OCI-LY3 (cell line): ENCODE results near the gene CTNNBIP1.

ENCODE experiments used
- CTCF ChIP-seq: fragments of 200-600, 300-600 bp; sonication (generic); IDR thresholded peaks from 2 replicates; pipeline ENCODE4 v1.5.1; 2014; ENCODE audit warnings: antibody characterized with exemption, low read length, low read depth
- EZH2phosphoT487 ChIP-seq: fragments of 200-600 bp; shearing (Covaris generic); IDR thresholded peaks from 2 replicates; pipeline ENCODE4 v1.6.1; 2018; ENCODE audit warnings: antibody characterized with exemption, mixed run types, low read depth

- TF ChIP-seq CTCF: no peak
- no peak for TF ChIP-seq EZH2phosphoT487
Measured at GRCh38 chr1:9883585-9884449, 26.3 kb downstream of the CTNNBIP1 start.
